ENCODE results near the gene PLCB4.

GRCh38 chr20:9136114-9136513 lies 67.2 kb downstream of the PLCB4 start:
- TF ChIP-seq CTCF (IDR thresholded peaks at IDR 0.05) (no peak), POLR2A (IDR thresholded peaks at IDR 0.05) (no peak)

Measured in adrenal gland (tissue), 5 donors.